GM19025 (cell line): ENCODE measurements around the gene SNRPF.

Experiments
- ATAC-seq: cut with Tn5 transposase; IDR thresholded peaks from one replicate; pipeline ENCODE4 v1.9.1; 2021; ENCODE audit warnings: mild to moderate bottlenecking, low read depth, moderate library complexity; ENCODE audit not compliant: unreplicated experiment

SNRPF gene

GRCh38 chr12:95857799-95858198 lies 953 bp upstream of the SNRPF start:
- no peak for ATAC-seq

GRCh38 chr12:95859344-95859816 lies 628 bp downstream of the SNRPF start:
- ATAC-seq: no peak

- no peak for ATAC-seq
Measured at GRCh38 chr12:95859947-95860850, 1.4 kb downstream of the SNRPF start.

- ATAC-seq: no peak
Measured at GRCh38 chr12:95862038-95862437, 3.3 kb downstream of the SNRPF start.

GRCh38 chr12:95863337-95863736 lies 4.6 kb downstream of the SNRPF start:
- no peak for ATAC-seq

- ATAC-seq: no peak
Measured at GRCh38 chr12:95870897-95871296, 12.1 kb downstream of the SNRPF start.

- no peak for ATAC-seq
Measured at GRCh38 chr12:95874452-95874851, 15.7 kb downstream of the SNRPF start.

GRCh38 chr12:95877622-95878021 lies 18.9 kb downstream of the SNRPF start:
- no peak for ATAC-seq

- no peak for ATAC-seq
Measured at GRCh38 chr12:95880895-95881294, 22.1 kb downstream of the SNRPF start.

- ATAC-seq: no peak
Measured at GRCh38 chr12:95881331-95881955, 22.7 kb downstream of the SNRPF start.

GRCh38 chr12:95882080-95882479 lies 23.3 kb downstream of the SNRPF start:
- no peak for ATAC-seq

- no peak for ATAC-seq
Measured at GRCh38 chr12:95882873-95883272, 24.1 kb downstream of the SNRPF start.

- no peak for ATAC-seq
Measured at GRCh38 chr12:95884998-95885397, 26.2 kb downstream of the SNRPF start.

GRCh38 chr12:95887311-95887710 lies 28.6 kb downstream of the SNRPF start:
- no peak for ATAC-seq

GRCh38 chr12:95890958-95891357 lies 32.2 kb downstream of the SNRPF start:
- ATAC-seq: no peak

- no peak for ATAC-seq
Measured at GRCh38 chr12:95896846-95897245, 38.1 kb downstream of the SNRPF start.

- ATAC-seq: no peak
Measured at GRCh38 chr12:95898081-95898480, 39.3 kb downstream of the SNRPF start.

GRCh38 chr12:95908573-95908972 lies 49.8 kb downstream of the SNRPF start:
- no peak for ATAC-seq

- ATAC-seq: no peak
Measured at GRCh38 chr12:95909871-95910270, 51.1 kb downstream of the SNRPF start.
